GM12878 (cell line): ENCODE results near the gene INPP5D. TPM values are rescaled to one million over a fixed set of nuclear protein-coding genes. Genes with fewer than 3 reads are reported as not detected.

ENCODE experiments used
- ATAC-seq: fragments of 200-7000 bp; cut with Tn5 transposase; 3 replicates; pipeline ENCODE4 v1.9.1; 2020; ENCODE audit warnings: mild to moderate bottlenecking, moderate library complexity
- BruUV-seq: library from RNA; stranded (reverse); fragments of 400-500 nt; replicated peaks from 2 replicates; lab custom pipeline; 2021; lab: Mats Ljungman, UMichigan
- CTCF ChIA-PET: fragments of 300-600 bp; sonication (Branson Sonifier 250); formaldehyde crosslinking; extraction: SDS; loops from one replicate; lab custom pipeline; 2021; ENCODE audit warnings: inconsistent platforms; lab: Yijun Ruan, JAX
- POLR2A ChIA-PET: fragments of 350-600 bp; formaldehyde crosslinking; extraction: SDS; loops from one replicate; lab custom pipeline; 2021; ENCODE audit warnings: inconsistent platforms; lab: Charles Lee
- RAD21 ChIA-PET: fragments of 300-600 bp; sonication (Branson Sonifier 250); formaldehyde crosslinking; loops from one replicate; lab custom pipeline; 2023; ENCODE audit warnings: antibody characterized with exemption; ENCODE audit not compliant: unreplicated experiment; lab: Charles Lee
- SMC1A ChIA-PET: fragments of 300-600 bp; sonication (Branson Sonifier 250); formaldehyde crosslinking; loops from one replicate; lab custom pipeline; 2023; ENCODE audit not compliant: unreplicated experiment, uncharacterized antibody; lab: Charles Lee
- DNase-seq: peaks from one replicate; pipeline ENCODE4 v3.0.0-alpha.2; 2011; ENCODE audit warnings: low read depth, low spot score
- FAIRE-seq: peaks from 3 replicates; lab custom pipeline; 2011; peaks lifted over from hg19 to GRCh38; lab: Jason Lieb, UNC
- H2AFZ ChIP-seq: 2 replicates; pipeline ENCODE4 v1.6.0; 2011; ENCODE audit warnings: low read depth, low read length, control low read depth; ENCODE audit not compliant: control insufficient read depth
- H3K27ac ChIP-seq: 2 replicates; pipeline ENCODE4 v1.5.1; 2011; ENCODE audit warnings: control low read depth; ENCODE audit not compliant: control insufficient read depth, insufficient read depth
- H3K27me3 ChIP-seq, 2 experiments: replicated peaks in 1 of 2; 2 replicates each; pipeline versions ENCODE4 v1.6.0 to v1.6.1; 2011; ENCODE audit warnings: low read length in 1 of 2; ENCODE audit not compliant: control insufficient read depth in 2 of 2, insufficient read depth in 2 of 2
- H3K36me3 ChIP-seq, 2 experiments: 2 replicates each; pipeline ENCODE4 v1.5.1; 2011; ENCODE audit warnings: low read length in 1 of 2; ENCODE audit not compliant: control insufficient read depth in 2 of 2, insufficient read depth in 2 of 2
- H3K4me1 ChIP-seq: 2 replicates; pipeline ENCODE4 v1.6.1; 2011; ENCODE audit warnings: mild to moderate bottlenecking, low read length, moderate library complexity, mixed read lengths; ENCODE audit not compliant: control insufficient read depth, insufficient read depth
- H3K4me2 ChIP-seq: 2 replicates; pipeline ENCODE4 v1.6.0; 2011; ENCODE audit warnings: control low read depth; ENCODE audit not compliant: control insufficient read depth, insufficient read depth
- H3K4me3 ChIP-seq: fragments of 200-600 bp; sonication (generic); 2 replicates; pipeline ENCODE4 v1.5.1; 2016
- H3K79me2 ChIP-seq: 2 replicates; pipeline ENCODE4 v1.6.0; 2011; ENCODE audit warnings: low read length; ENCODE audit not compliant: control insufficient read depth, insufficient read depth
- H3K9ac ChIP-seq: 2 replicates; pipeline ENCODE4 v1.8.0; 2011; ENCODE audit warnings: low read length, control low read depth, mixed read lengths; ENCODE audit not compliant: control insufficient read depth, insufficient read depth
- H3K9me3 ChIP-seq: replicated peaks from 3 replicates; pipeline ENCODE4 v1.5.1; 2011; ENCODE audit warnings: mild to moderate bottlenecking, low read length; ENCODE audit not compliant: control insufficient read depth, insufficient read depth
- H4K20me1 ChIP-seq: 2 replicates; pipeline ENCODE4 v1.6.0; 2011; ENCODE audit not compliant: control insufficient read depth, insufficient read depth
- ASH2L ChIP-seq: fragments of 300-600, 200-600 bp; sonication (generic); IDR thresholded peaks from 2 replicates; pipeline ENCODE4 v1.6.1; 2017; ENCODE audit warnings: low read depth, mild to moderate bottlenecking, borderline replicate concordance
- MYB ChIP-seq: fragments of 150-350 bp; IDR thresholded peaks from 2 replicates; pipeline ENCODE4 v1.6.1; 2014; ENCODE audit warnings: mild to moderate bottlenecking, low read depth, low read length, borderline replicate concordance
- NFYB ChIP-seq: IDR thresholded peaks from 2 replicates; pipeline ENCODE4 v1.6.1; 2011; ENCODE audit warnings: low read depth, mild to moderate bottlenecking, low read length, improper control_type of control experiment, moderate library complexity; ENCODE audit not compliant: insufficient read depth
- SP1 ChIP-seq: IDR thresholded peaks from one replicate; pipeline ENCODE4 v1.6.1; 2011; ENCODE audit warnings: low read depth, low read length
- SPI1 ChIP-seq: IDR thresholded peaks from 2 replicates; pipeline ENCODE4 v1.6.1; 2011; ENCODE audit warnings: low read depth, mild to moderate bottlenecking, low read length, moderate library complexity, borderline replicate concordance; ENCODE audit not compliant: insufficient read depth
- SRF ChIP-seq, 2 experiments: IDR thresholded peaks; 2 replicates each; pipeline ENCODE4 v1.6.1; 2011; ENCODE audit warnings: low read depth in 2 of 2, low read length in 2 of 2, mild to moderate bottlenecking in 1 of 2, moderate library complexity in 1 of 2
- SUPT20H ChIP-seq: IDR thresholded peaks from 2 replicates; pipeline ENCODE4 v1.6.1; 2011; ENCODE audit warnings: low read depth, mild to moderate bottlenecking, low read length, moderate library complexity, borderline replicate concordance; ENCODE audit not compliant: control insufficient read depth
- TCF7 ChIP-seq: IDR thresholded peaks from 2 replicates; pipeline ENCODE4 v1.6.1; 2014; ENCODE audit warnings: antibody characterized with exemption, borderline replicate concordance
- ZNF24 ChIP-seq: fragments of 450-650 bp; IDR thresholded peaks from 2 replicates; pipeline ENCODE4 v1.6.1; 2017; ENCODE audit warnings: antibody characterized with exemption, mild to moderate bottlenecking
- ZSCAN29 ChIP-seq: fragments of 450-650 bp; IDR thresholded peaks from 2 replicates; pipeline ENCODE4 v1.6.1; 2017; ENCODE audit warnings: mild to moderate bottlenecking, moderate library complexity
- ZZZ3 ChIP-seq: IDR thresholded peaks from 2 replicates; pipeline ENCODE4 v1.6.1; 2011; ENCODE audit warnings: low read depth; ENCODE audit not compliant: control insufficient read depth, insufficient read length
- WGBS: methylation state at CpG from one replicate; pipeline ENCODE4 v1.1.6; 2016; ENCODE audit warnings: low lambda C conversion rate; ENCODE audit not compliant: insufficient replicate concordance, insufficient coverage; ENCODE audit errors: missing lambda C conversion rate; 5-methylcytosine and 5-hydroxymethylcytosine counted together
- in situ Hi-C: fragments of 300-500 bp; cut with MboI; formaldehyde crosslinking; loops from 9 replicates; pipeline ENCODE4 v1.14.3; 2018; ENCODE audit warnings: mixed read lengths
- intact Hi-C: fragments of 100-400 bp; cut with micrococcal nuclease; formaldehyde crosslinking; loops from one replicate; pipeline ENCODE4 v1.14.2; 2022; ENCODE audit not compliant: unreplicated experiment
- polyA plus RNA-seq, 11 experiments: library from polyadenylated mRNA; depleted of rRNA in 4 of 11; unstranded in 6 of 11; stranded (reverse) in 5 of 11; fragments of >200 nt; fragmentation: Nextera tagmentation in 4 of 11; fragmentation: Illumina TruSeq in 1 of 11; extraction: Ambion mirVana in 4 of 11; extraction: Trizol in 1 of 11; gene quantifications; 1 replicate in 1 of 11; 2 replicates in 10 of 11; pipeline versions ENCODE4 v1.2.1 to v1.2.3, GENCODE V29; 2011 to 2016; ENCODE audit warnings: inconsistent platforms in 2 of 11, missing spikeins in 2 of 11, low read depth in 1 of 11
- total RNA-seq, 4 experiments: library from RNA; depleted of rRNA in 3 of 4; stranded (reverse); fragments of >200 nt in 3 of 4; fragmentation: Illumina TruSeq in 1 of 4; extraction: Trizol in 1 of 4; gene quantifications; 2 replicates each; pipeline versions ENCODE4 v1.2.1 to v1.2.3, GENCODE V29; 2013 to 2021
- TF ChIP-seq, protein P1 (sequence below): fragments of 450-650 bp; conservative IDR thresholded peaks from 2 replicates; pipeline ENCODE4 v1.6.1; 2017; ENCODE audit warnings: mild to moderate bottlenecking, moderate library complexity
- TF ChIP-seq, protein P2 (sequence below): fragments of 450-650 bp; IDR thresholded peaks from 2 replicates; pipeline ENCODE4 v1.6.1; 2017; ENCODE audit warnings: borderline replicate concordance
- TF ChIP-seq, protein P3 (sequence below): fragments of 450-650 bp; IDR thresholded peaks from 2 replicates; pipeline ENCODE4 v1.6.1; 2017; ENCODE audit warnings: mild to moderate bottlenecking, moderate library complexity

Gene INPP5D
- total and polyA plus RNA-seq, 10 of the 15 experiments (the other 5 are each of a cell fraction or from before 2014, with no cell fraction given) = 11.8 to 139 (median 88.8) TPM

DNA sequence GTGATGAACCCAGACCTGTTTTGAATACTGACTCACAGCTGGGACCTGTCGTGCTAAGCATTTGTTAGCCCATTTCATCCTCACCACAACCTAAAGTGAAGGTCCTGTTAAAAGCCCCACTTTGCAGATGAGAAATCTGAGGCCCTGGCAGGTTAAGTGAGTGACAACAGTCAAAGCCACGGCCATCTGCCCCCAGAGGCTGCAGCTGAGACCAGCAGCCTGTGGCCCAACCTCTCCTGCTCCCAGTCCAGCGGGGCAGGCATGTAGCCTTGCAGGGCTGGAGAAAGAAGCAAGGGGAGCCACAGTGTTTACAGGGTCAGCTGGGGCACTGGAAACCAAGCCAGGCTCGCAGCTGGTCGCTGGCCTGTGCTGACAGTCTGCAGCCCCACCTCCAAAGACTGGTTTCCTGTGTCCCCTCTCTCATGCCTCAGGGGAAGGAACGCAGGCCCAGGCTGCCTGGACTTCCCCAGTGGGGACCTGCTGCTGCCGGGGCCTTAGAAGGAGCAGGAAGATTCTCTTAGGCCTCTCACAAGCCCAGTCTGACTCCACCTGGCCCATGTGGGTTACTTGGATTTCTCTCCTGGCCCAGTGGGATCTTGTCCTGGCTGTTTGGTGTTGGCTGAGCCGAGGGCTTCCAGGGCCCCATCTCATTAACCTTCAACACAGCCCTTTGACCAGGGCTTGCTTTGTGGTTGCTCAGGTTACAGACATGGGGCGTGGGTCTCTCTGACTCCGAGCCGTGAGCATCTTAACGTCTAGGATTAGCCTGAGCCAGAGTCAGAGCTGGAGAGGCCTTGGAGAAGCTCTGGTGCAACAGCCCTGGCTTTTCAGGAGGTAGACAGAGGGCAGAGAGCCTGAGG, 1.7 kb downstream of the INPP5D start:
- SMC1A ChIA-PET = interaction anchor here (0.6 to 13.6 kb wide), 13 partner anchors 9 to 438 kb away, joined by 3 to 351 read pairs (median 9); partner anchors contain the start of gene ATG16L1
- intact Hi-C loops = loop anchor here (1.0 to 5.0 kb wide), 4 partner anchors 20 to 790 kb away; partner anchors contain the start of genes ATG16L1 and HJURP
- H3K9me3 ChIP-seq = no peaks in the 10 kb centered on the region; the same call in 2 of the 3 replicates
- RAD21 ChIA-PET = interaction anchor here (0.7 to 13.5 kb wide), 13 partner anchors 8 to 192 kb away, joined by 3 to 361 read pairs (median 11); partner anchors contain the start of gene ATG16L1
- peak; percentile 63 for ATAC-seq
- in situ Hi-C loops = no loop called here
- H3K27ac ChIP-seq = peak overlapping the region; percentile 93
- POLR2A ChIA-PET = interaction anchor here (0.5 to 9.6 kb wide), 14 partner anchors 9 to 466 kb away, joined by 3 to 271 read pairs (median 6); partner anchors contain the start of gene ATG16L1
- no peaks in the 10 kb centered on the region for H3K27me3 ChIP-seq
- no peak for FAIRE-seq
- BruUV-seq = no TSS peak
- WGBS = 0% methylated on average over 12 of the region's 12 CpGs
- peaks cover 42% of the 10 kb centered on the region for H3K4me1 ChIP-seq
- DNase-seq = no peak
- H3K9ac ChIP-seq = peak overlapping the region; percentile 91
- H4K20me1 ChIP-seq = peaks cover 3% of the 10 kb centered on the region; the same call in 1 of the 2 replicates
- peaks cover 70% of the 10 kb centered on the region for H3K79me2 ChIP-seq
- peak overlapping the region; percentile 94 for H3K4me3 ChIP-seq
- H3K4me2 ChIP-seq = peak overlapping the region; percentile 98
- H3K36me3 ChIP-seq = peaks cover 4 to 14% of the 10 kb centered on the region in 2 experiments
- H2AFZ ChIP-seq = no peak overlapping the region
- CTCF ChIA-PET = interaction anchor here (0.6 to 6.2 kb wide), 16 partner anchors 7 to 373 kb away, joined by 3 to 68 read pairs (median 10); partner anchors contain the start of gene ATG16L1
- TF ChIP-seq ASH2L (no peak), SUPT20H (no peak), ZZZ3 (no peak), SRF (IDR thresholded peaks at IDR 0.05; ENCODE audit: low read depth in 2 of 2, low read length in 2 of 2) (no peak), SP1 (no peak), MYB (no peak), NFYB (no peak), TCF7 (no peak), ZSCAN29 (no peak), SPI1 (no peak), ZNF24 (no peak)
- TF ChIP-seq, protein P1, sequence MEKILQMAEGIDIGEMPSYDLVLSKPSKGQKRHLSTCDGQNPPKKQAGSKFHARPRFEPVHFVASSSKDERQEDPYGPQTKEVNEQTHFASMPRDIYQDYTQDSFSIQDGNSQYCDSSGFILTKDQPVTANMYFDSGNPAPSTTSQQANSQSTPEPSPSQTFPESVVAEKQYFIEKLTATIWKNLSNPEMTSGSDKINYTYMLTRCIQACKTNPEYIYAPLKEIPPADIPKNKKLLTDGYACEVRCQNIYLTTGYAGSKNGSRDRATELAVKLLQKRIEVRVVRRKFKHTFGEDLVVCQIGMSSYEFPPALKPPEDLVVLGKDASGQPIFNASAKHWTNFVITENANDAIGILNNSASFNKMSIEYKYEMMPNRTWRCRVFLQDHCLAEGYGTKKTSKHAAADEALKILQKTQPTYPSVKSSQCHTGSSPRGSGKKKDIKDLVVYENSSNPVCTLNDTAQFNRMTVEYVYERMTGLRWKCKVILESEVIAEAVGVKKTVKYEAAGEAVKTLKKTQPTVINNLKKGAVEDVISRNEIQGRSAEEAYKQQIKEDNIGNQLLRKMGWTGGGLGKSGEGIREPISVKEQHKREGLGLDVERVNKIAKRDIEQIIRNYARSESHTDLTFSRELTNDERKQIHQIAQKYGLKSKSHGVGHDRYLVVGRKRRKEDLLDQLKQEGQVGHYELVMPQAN = peak; percentile 56
- TF ChIP-seq, protein P2, sequence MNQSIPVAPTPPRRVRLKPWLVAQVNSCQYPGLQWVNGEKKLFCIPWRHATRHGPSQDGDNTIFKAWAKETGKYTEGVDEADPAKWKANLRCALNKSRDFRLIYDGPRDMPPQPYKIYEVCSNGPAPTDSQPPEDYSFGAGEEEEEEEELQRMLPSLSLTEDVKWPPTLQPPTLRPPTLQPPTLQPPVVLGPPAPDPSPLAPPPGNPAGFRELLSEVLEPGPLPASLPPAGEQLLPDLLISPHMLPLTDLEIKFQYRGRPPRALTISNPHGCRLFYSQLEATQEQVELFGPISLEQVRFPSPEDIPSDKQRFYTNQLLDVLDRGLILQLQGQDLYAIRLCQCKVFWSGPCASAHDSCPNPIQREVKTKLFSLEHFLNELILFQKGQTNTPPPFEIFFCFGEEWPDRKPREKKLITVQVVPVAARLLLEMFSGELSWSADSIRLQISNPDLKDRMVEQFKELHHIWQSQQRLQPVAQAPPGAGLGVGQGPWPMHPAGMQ = no peak
- TF ChIP-seq, protein P3, sequence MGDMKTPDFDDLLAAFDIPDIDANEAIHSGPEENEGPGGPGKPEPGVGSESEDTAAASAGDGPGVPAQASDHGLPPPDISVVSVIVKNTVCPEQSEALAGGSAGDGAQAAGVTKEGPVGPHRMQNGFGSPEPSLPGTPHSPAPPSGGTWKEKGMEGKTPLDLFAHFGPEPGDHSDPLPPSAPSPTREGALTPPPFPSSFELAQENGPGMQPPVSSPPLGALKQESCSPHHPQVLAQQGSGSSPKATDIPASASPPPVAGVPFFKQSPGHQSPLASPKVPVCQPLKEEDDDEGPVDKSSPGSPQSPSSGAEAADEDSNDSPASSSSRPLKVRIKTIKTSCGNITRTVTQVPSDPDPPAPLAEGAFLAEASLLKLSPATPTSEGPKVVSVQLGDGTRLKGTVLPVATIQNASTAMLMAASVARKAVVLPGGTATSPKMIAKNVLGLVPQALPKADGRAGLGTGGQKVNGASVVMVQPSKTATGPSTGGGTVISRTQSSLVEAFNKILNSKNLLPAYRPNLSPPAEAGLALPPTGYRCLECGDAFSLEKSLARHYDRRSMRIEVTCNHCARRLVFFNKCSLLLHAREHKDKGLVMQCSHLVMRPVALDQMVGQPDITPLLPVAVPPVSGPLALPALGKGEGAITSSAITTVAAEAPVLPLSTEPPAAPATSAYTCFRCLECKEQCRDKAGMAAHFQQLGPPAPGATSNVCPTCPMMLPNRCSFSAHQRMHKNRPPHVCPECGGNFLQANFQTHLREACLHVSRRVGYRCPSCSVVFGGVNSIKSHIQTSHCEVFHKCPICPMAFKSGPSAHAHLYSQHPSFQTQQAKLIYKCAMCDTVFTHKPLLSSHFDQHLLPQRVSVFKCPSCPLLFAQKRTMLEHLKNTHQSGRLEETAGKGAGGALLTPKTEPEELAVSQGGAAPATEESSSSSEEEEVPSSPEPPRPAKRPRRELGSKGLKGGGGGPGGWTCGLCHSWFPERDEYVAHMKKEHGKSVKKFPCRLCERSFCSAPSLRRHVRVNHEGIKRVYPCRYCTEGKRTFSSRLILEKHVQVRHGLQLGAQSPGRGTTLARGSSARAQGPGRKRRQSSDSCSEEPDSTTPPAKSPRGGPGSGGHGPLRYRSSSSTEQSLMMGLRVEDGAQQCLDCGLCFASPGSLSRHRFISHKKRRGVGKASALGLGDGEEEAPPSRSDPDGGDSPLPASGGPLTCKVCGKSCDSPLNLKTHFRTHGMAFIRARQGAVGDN = 0 out of 2 replicates have a peak, but pooled peaks have one; percentile 56
